Measurements from ENCODE around the gene ZNF385C. TPM values are rescaled to one million over a fixed set of nuclear protein-coding genes. Genes with fewer than 3 reads are reported as not detected.

ZNF385C gene
- total RNA-seq, 1 donor from 2014 or later, result 0.52 TPM

GRCh38 chr17:42135664-42136653 lies 37.7 kb upstream of the ZNF385C start:
- H3K9ac ChIP-seq (ENCODE audit: low read depth in 1 of 3, low read length in 3 of 3), result peak overlapping the region in 1 of 3 donors; percentile 59

GRCh38 chr17:42135151-42135550 lies 36.9 kb upstream of the ZNF385C start:
- no peaks in the 10 kb centered on the region for H3K9me3 ChIP-seq (ENCODE audit: control insufficient read depth in 3 of 3, low read length in 3 of 3)
- peaks cover 69 to 88% (median 87%) of the 10 kb centered on the region in 3 donors for H3K4me1 ChIP-seq (ENCODE audit: control insufficient read depth in 3 of 3, insufficient read depth in 3 of 3, low read length in 3 of 3)
- H3K4me3 ChIP-seq (ENCODE audit: low read length in 3 of 3), result no peak overlapping the region
- no peak overlapping the region for H3K9ac ChIP-seq (ENCODE audit: low read depth in 1 of 3, low read length in 3 of 3)
- H3K27ac ChIP-seq (ENCODE audit: low read depth, low read length), result peak overlapping the region; percentile 43
- peaks cover 4 to 6% (median 5%) of the 10 kb centered on the region in 3 donors for H3K36me3 ChIP-seq (ENCODE audit: control insufficient read depth in 3 of 3, insufficient read depth in 3 of 3, low read length in 3 of 3)
- no peaks in the 10 kb centered on the region for H3K27me3 ChIP-seq (ENCODE audit: control insufficient read depth in 3 of 3, insufficient read depth in 3 of 3, low read length in 3 of 3)

More at GRCh38 chr17:42135664-42136653, 37.7 kb upstream of the ZNF385C start:
- Histone ChIP-seq H3K27me3 (ENCODE audit: control insufficient read depth in 3 of 3, insufficient read depth in 3 of 3, low read length in 3 of 3) (no peaks in the 10 kb centered on the region), H3K4me1 (ENCODE audit: control insufficient read depth in 3 of 3, insufficient read depth in 3 of 3, low read length in 3 of 3) (peaks cover 63 to 86% (median 82%) of the 10 kb centered on the region in 3 donors), H3K9me3 (ENCODE audit: control insufficient read depth in 3 of 3, low read length in 3 of 3) (no peaks in the 10 kb centered on the region), H3K4me3 (ENCODE audit: low read length in 3 of 3) (peak overlapping the region in 1 of 3 donors; percentile 46), H3K27ac (ENCODE audit: low read depth, low read length) (peak overlapping the region; percentile 43), H3K36me3 (ENCODE audit: control insufficient read depth in 3 of 3, insufficient read depth in 3 of 3, low read length in 3 of 3) (peaks cover 0 to 4% (median 2%) of the 10 kb centered on the region in 3 donors)

GRCh38 chr17:42133461-42134041 lies 35.3 kb upstream of the ZNF385C start:
- peak overlapping the region in 1 of 3 donors; percentile 31 for H3K4me3 ChIP-seq (ENCODE audit: low read length in 3 of 3)
- H3K4me1 ChIP-seq (ENCODE audit: control insufficient read depth in 3 of 3, insufficient read depth in 3 of 3, low read length in 3 of 3), result peaks cover 63 to 88% (median 88%) of the 10 kb centered on the region in 3 donors
- H3K27ac ChIP-seq (ENCODE audit: low read depth, low read length), result peak overlapping the region; percentile 74
- no peaks in the 10 kb centered on the region for H3K9me3 ChIP-seq (ENCODE audit: control insufficient read depth in 3 of 3, low read length in 3 of 3)
- H3K36me3 ChIP-seq (ENCODE audit: control insufficient read depth in 3 of 3, insufficient read depth in 3 of 3, low read length in 3 of 3), result peaks cover 19 to 22% (median 19%) of the 10 kb centered on the region in 3 donors
- H3K9ac ChIP-seq (ENCODE audit: low read depth in 1 of 3, low read length in 3 of 3), result peak overlapping the region; percentile 24 to 63 (median 59)
- no peaks in the 10 kb centered on the region for H3K27me3 ChIP-seq (ENCODE audit: control insufficient read depth in 3 of 3, insufficient read depth in 3 of 3, low read length in 3 of 3)

GRCh38 chr17:42132941-42133340 lies 34.7 kb upstream of the ZNF385C start:
- Histone ChIP-seq H3K4me1 (ENCODE audit: control insufficient read depth in 3 of 3, insufficient read depth in 3 of 3, low read length in 3 of 3) (peaks cover 58 to 84% (median 83%) of the 10 kb centered on the region in 3 donors), H3K4me3 (ENCODE audit: low read length in 3 of 3) (peak overlapping the region; percentile 13 to 46 (median 18)), H3K27ac (ENCODE audit: low read depth, low read length) (peak overlapping the region; percentile 74), H3K36me3 (ENCODE audit: control insufficient read depth in 3 of 3, insufficient read depth in 3 of 3, low read length in 3 of 3) (peaks cover 25 to 28% (median 25%) of the 10 kb centered on the region in 3 donors), H3K27me3 (ENCODE audit: control insufficient read depth in 3 of 3, insufficient read depth in 3 of 3, low read length in 3 of 3) (no peaks in the 10 kb centered on the region), H3K9me3 (ENCODE audit: control insufficient read depth in 3 of 3, low read length in 3 of 3) (no peaks in the 10 kb centered on the region), H3K9ac (ENCODE audit: low read depth in 1 of 3, low read length in 3 of 3) (peak overlapping the region in 2 of 3 donors; percentile 59 to 63)

GRCh38 chr17:42131981-42132432 lies 33.7 kb upstream of the ZNF385C start:
- peak overlapping the region in 1 of 3 donors; percentile 63 for H3K9ac ChIP-seq (ENCODE audit: low read depth in 1 of 3, low read length in 3 of 3)

GRCh38 chr17:42131232-42131631 lies 33.0 kb upstream of the ZNF385C start:
- H3K4me1 ChIP-seq (ENCODE audit: control insufficient read depth in 3 of 3, insufficient read depth in 3 of 3, low read length in 3 of 3), result peaks cover 52 to 77% (median 76%) of the 10 kb centered on the region in 3 donors
- no peak overlapping the region for H3K9ac ChIP-seq (ENCODE audit: low read depth in 1 of 3, low read length in 3 of 3)
- no peak overlapping the region for H3K4me3 ChIP-seq (ENCODE audit: low read length in 3 of 3)
- peaks cover 38 to 42% (median 40%) of the 10 kb centered on the region in 3 donors for H3K36me3 ChIP-seq (ENCODE audit: control insufficient read depth in 3 of 3, insufficient read depth in 3 of 3, low read length in 3 of 3)
- peak overlapping the region; percentile 74 for H3K27ac ChIP-seq (ENCODE audit: low read depth, low read length)
- no peaks in the 10 kb centered on the region for H3K9me3 ChIP-seq (ENCODE audit: control insufficient read depth in 3 of 3, low read length in 3 of 3)
- no peaks in the 10 kb centered on the region for H3K27me3 ChIP-seq (ENCODE audit: control insufficient read depth in 3 of 3, insufficient read depth in 3 of 3, low read length in 3 of 3)

More at GRCh38 chr17:42131981-42132432, 33.7 kb upstream of the ZNF385C start:
- H3K4me1 ChIP-seq (ENCODE audit: control insufficient read depth in 3 of 3, insufficient read depth in 3 of 3, low read length in 3 of 3), result peaks cover 58 to 84% (median 82%) of the 10 kb centered on the region in 3 donors
- peaks cover 33 to 37% (median 34%) of the 10 kb centered on the region in 3 donors for H3K36me3 ChIP-seq (ENCODE audit: control insufficient read depth in 3 of 3, insufficient read depth in 3 of 3, low read length in 3 of 3)
- no peak overlapping the region for H3K4me3 ChIP-seq (ENCODE audit: low read length in 3 of 3)
- H3K27ac ChIP-seq (ENCODE audit: low read depth, low read length), result peak overlapping the region; percentile 74
- H3K27me3 ChIP-seq (ENCODE audit: control insufficient read depth in 3 of 3, insufficient read depth in 3 of 3, low read length in 3 of 3), result no peaks in the 10 kb centered on the region
- H3K9me3 ChIP-seq (ENCODE audit: control insufficient read depth in 3 of 3, low read length in 3 of 3), result no peaks in the 10 kb centered on the region

GRCh38 chr17:42130310-42130936 lies 32.1 kb upstream of the ZNF385C start:
- Histone ChIP-seq H3K36me3 (ENCODE audit: control insufficient read depth in 3 of 3, insufficient read depth in 3 of 3, low read length in 3 of 3) (peaks cover 45 to 47% (median 46%) of the 10 kb centered on the region in 3 donors), H3K9ac (ENCODE audit: low read depth in 1 of 3, low read length in 3 of 3) (peak overlapping the region in 1 of 3 donors; percentile 33), H3K27ac (ENCODE audit: low read depth, low read length) (peak overlapping the region; percentile 74), H3K27me3 (ENCODE audit: control insufficient read depth in 3 of 3, insufficient read depth in 3 of 3, low read length in 3 of 3) (no peaks in the 10 kb centered on the region), H3K4me1 (ENCODE audit: control insufficient read depth in 3 of 3, insufficient read depth in 3 of 3, low read length in 3 of 3) (peaks cover 46 to 70% (median 69%) of the 10 kb centered on the region in 3 donors), H3K9me3 (ENCODE audit: control insufficient read depth in 3 of 3, low read length in 3 of 3) (no peaks in the 10 kb centered on the region), H3K4me3 (ENCODE audit: low read length in 3 of 3) (no peak overlapping the region)

GRCh38 chr17:42129109-42129837 lies 31.0 kb upstream of the ZNF385C start:
- H3K36me3 ChIP-seq (ENCODE audit: control insufficient read depth in 3 of 3, insufficient read depth in 3 of 3, low read length in 3 of 3), result peaks cover 50 to 51% (median 50%) of the 10 kb centered on the region in 3 donors
- H3K4me3 ChIP-seq (ENCODE audit: low read length in 3 of 3), result peak overlapping the region in 1 of 3 donors; percentile 13
- H3K27ac ChIP-seq (ENCODE audit: low read depth, low read length), result peak overlapping the region; percentile 74
- peak overlapping the region; percentile 15 to 62 (median 58) for H3K9ac ChIP-seq (ENCODE audit: low read depth in 1 of 3, low read length in 3 of 3)
- H3K4me1 ChIP-seq (ENCODE audit: control insufficient read depth in 3 of 3, insufficient read depth in 3 of 3, low read length in 3 of 3), result peaks cover 46 to 59% (median 58%) of the 10 kb centered on the region in 3 donors
- H3K9me3 ChIP-seq (ENCODE audit: control insufficient read depth in 3 of 3, low read length in 3 of 3), result no peaks in the 10 kb centered on the region
- no peaks in the 10 kb centered on the region for H3K27me3 ChIP-seq (ENCODE audit: control insufficient read depth in 3 of 3, insufficient read depth in 3 of 3, low read length in 3 of 3)

- no peak overlapping the region for H3K27ac ChIP-seq (ENCODE audit: low read depth, low read length)
- peaks cover 50 to 51% (median 50%) of the 10 kb centered on the region in 3 donors for H3K36me3 ChIP-seq (ENCODE audit: control insufficient read depth in 3 of 3, insufficient read depth in 3 of 3, low read length in 3 of 3)
- no peak overlapping the region for H3K4me3 ChIP-seq (ENCODE audit: low read length in 3 of 3)
Measured at GRCh38 chr17:42127414-42127813, 29.1 kb upstream of the ZNF385C start.

More at GRCh38 chr17:42127414-42127813, 29.1 kb upstream of the ZNF385C start:
- Histone ChIP-seq H3K4me1 (ENCODE audit: control insufficient read depth in 3 of 3, insufficient read depth in 3 of 3, low read length in 3 of 3) (peaks cover 34 to 46% (median 40%) of the 10 kb centered on the region in 3 donors), H3K27me3 (ENCODE audit: control insufficient read depth in 3 of 3, insufficient read depth in 3 of 3, low read length in 3 of 3) (no peaks in the 10 kb centered on the region), H3K9me3 (ENCODE audit: control insufficient read depth in 3 of 3, low read length in 3 of 3) (no peaks in the 10 kb centered on the region), H3K9ac (ENCODE audit: low read depth in 1 of 3, low read length in 3 of 3) (no peak overlapping the region)
